ENCODE data around the gene NEUROG1.

GRCh38 chr5:135571902-135572301, 36.1 kb upstream of the NEUROG1 start:
- no peak for TF ChIP-seq EZH2 (IDR thresholded peaks at IDR 0.05; ENCODE audit: borderline replicate concordance, low read length)
- no peak for TF ChIP-seq CTCF (IDR thresholded peaks at IDR 0.05; ENCODE audit: low read length)
